PC-9 (cell line): ENCODE measurements around the gene ATP6V1E1. TPM values are rescaled to one million over a fixed set of nuclear protein-coding genes. Genes with fewer than 3 reads are reported as not detected.
"Not testable (repeated sequence)": the region's sequence is repeated elsewhere in the genome, so short reads cannot be mapped to it uniquely, and the experiment has no call there.

ENCODE experiments used
- BruUV-seq: library from RNA; stranded (reverse); fragments of 400-500 nt; replicated peaks from 2 replicates; lab custom pipeline; 2021; lab: Mats Ljungman, UMichigan
- CTCF ChIA-PET: fragments of 300-600 bp; sonication (Branson Sonifier 250); formaldehyde crosslinking; loops from one replicate; lab custom pipeline; 2022; ENCODE audit warnings: antibody characterized with exemption; lab: Charles Lee
- POLR2A ChIA-PET: fragments of 300-600 bp; sonication (Branson Sonifier 250); formaldehyde crosslinking; loops from one replicate; lab custom pipeline; 2022; ENCODE audit warnings: antibody characterized with exemption; ENCODE audit not compliant: unreplicated experiment; lab: Charles Lee
- DNase-seq, 2 experiments: peaks; one replicate each; pipeline versions ENCODE4 v3.0.0 to v3.0.0-alpha.2; 2015 to 2022; ENCODE audit warnings: mixed read lengths in 1 of 2
- H2AFZ ChIP-seq: fragments of 200-600 bp; sonication (generic); 2 replicates; pipeline ENCODE4 v1.8.1; 2017; ENCODE audit warnings: antibody characterized with exemption
- H3F3A ChIP-seq: fragments of 200-600 bp; sonication (generic); 2 replicates; pipeline ENCODE4 v1.8.1; 2017; ENCODE audit warnings: antibody characterized with exemption, mild to moderate bottlenecking, low read depth; ENCODE audit not compliant: insufficient read depth
- H3K27ac ChIP-seq: fragments of 200-600 bp; sonication (generic); 2 replicates; pipeline ENCODE4 v1.6.1; 2016; ENCODE audit warnings: mixed run types
- H3K27me3 ChIP-seq: fragments of 200-600 bp; sonication (generic); 2 replicates; pipeline ENCODE4 v1.6.1; 2016; ENCODE audit warnings: low read depth, mixed run types; ENCODE audit not compliant: insufficient read depth
- H3K36me3 ChIP-seq: fragments of 200-600 bp; sonication (generic); 2 replicates; pipeline ENCODE4 v1.6.1; 2016; ENCODE audit warnings: low read depth, mixed run types
- H3K4me1 ChIP-seq: fragments of 200-600 bp; sonication (generic); replicated peaks from 2 replicates; pipeline ENCODE4 v1.6.1; 2016; ENCODE audit warnings: mixed run types; ENCODE audit not compliant: insufficient read depth
- H3K4me2 ChIP-seq: fragments of 200-600 bp; sonication (generic); 2 replicates; pipeline ENCODE4 v1.6.1; 2017; ENCODE audit warnings: mixed run types
- H3K4me3 ChIP-seq: fragments of 200-600 bp; sonication (generic); 2 replicates; pipeline ENCODE4 v1.6.1; 2016; ENCODE audit warnings: mixed run types
- H3K79me2 ChIP-seq: fragments of 200-600 bp; sonication (generic); 2 replicates; pipeline ENCODE4 v1.6.1; 2017; ENCODE audit warnings: low read depth, mixed run types
- H3K9me2 ChIP-seq: fragments of 200-600 bp; sonication (generic); 2 replicates; pipeline ENCODE4 v1.8.1; 2017; ENCODE audit warnings: mild to moderate bottlenecking; ENCODE audit not compliant: insufficient read depth
- H3K9me3 ChIP-seq: fragments of 200-600 bp; sonication (generic); 2 replicates; pipeline ENCODE4 v1.8.1; 2016; ENCODE audit warnings: low read depth; ENCODE audit not compliant: insufficient read depth
- H4K20me1 ChIP-seq: fragments of 200-600 bp; sonication (generic); 2 replicates; pipeline ENCODE4 v1.8.1; 2017; ENCODE audit not compliant: insufficient read depth
- CTCF ChIP-seq: fragments of 200-600 bp; sonication (generic); conservative IDR thresholded peaks from 2 replicates; pipeline ENCODE4 v1.6.1; 2017; ENCODE audit warnings: mixed run types, antibody characterized with exemption, mild to moderate bottlenecking, moderate library complexity
- EZH2 ChIP-seq: fragments of 200-600 bp; sonication (generic); IDR thresholded peaks from 2 replicates; pipeline ENCODE4 v1.8.0; 2017; ENCODE audit warnings: antibody characterized with exemption, low read depth
- intact Hi-C: fragments of 100-400 bp; cut with micrococcal nuclease; formaldehyde crosslinking; loops from one replicate; pipeline ENCODE4 v1.10.0; 2022; ENCODE audit not compliant: unreplicated experiment
- total RNA-seq: library from RNA; stranded (reverse); gene quantifications from 2 replicates; pipeline ENCODE4 v1.2.3, GENCODE V29; 2021

The ATP6V1E1 gene
- total RNA-seq, 1 experiment from 2014 or later, result 58.0 TPM

DNA sequence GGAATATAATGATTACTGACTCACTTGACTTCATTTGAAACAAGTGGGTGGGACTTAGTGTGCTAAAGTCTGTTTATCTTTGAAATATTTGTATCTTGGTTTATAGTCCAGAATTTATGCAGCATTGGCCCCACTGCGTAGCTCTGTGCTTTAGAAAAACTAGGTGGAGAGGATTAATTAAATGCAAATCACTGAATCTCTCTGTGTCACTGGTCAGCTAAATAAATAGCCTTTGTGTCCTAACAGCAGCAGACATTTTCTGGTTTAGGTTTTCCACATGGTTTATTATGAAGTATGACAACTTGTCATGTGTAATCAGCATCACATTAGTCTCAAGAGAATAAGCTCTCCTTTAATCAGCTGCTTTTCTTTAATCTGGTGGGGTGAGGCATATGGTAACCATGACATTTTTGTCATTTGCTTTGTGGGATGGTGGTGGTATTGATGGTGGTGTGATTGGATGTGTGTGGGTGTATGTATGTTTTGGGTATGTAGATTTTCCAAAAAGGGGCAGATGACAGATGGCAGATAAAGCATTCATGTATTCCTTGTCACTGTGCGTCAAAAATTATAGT is 44.0 kb upstream of the ATP6V1E1 start:
- Histone ChIP-seq H3K79me2 (no peaks in the 10 kb centered on the region), H3K36me3 (no peaks in the 10 kb centered on the region), H3F3A (no peaks in the 10 kb centered on the region), H3K9me2 (no peaks in the 10 kb centered on the region), H3K27me3 (no peaks in the 10 kb centered on the region), H3K9me3 (no peaks in the 10 kb centered on the region), H4K20me1 (no peaks in the 10 kb centered on the region), H2AFZ (no peak overlapping the region), H3K27ac (peak overlapping the region; percentile 40), H3K4me2 (no peak overlapping the region), H3K4me1 (peaks cover 8% of the 10 kb centered on the region), H3K4me3 (no peak overlapping the region)
- TF ChIP-seq CTCF (no peak), EZH2 (no peak)
- CTCF ChIA-PET, result no interaction called here
- intact Hi-C loops, result no loop called here
- POLR2A ChIA-PET, result no interaction called here
- no TSS peak for BruUV-seq
- no peak for DNase-seq

DNA sequence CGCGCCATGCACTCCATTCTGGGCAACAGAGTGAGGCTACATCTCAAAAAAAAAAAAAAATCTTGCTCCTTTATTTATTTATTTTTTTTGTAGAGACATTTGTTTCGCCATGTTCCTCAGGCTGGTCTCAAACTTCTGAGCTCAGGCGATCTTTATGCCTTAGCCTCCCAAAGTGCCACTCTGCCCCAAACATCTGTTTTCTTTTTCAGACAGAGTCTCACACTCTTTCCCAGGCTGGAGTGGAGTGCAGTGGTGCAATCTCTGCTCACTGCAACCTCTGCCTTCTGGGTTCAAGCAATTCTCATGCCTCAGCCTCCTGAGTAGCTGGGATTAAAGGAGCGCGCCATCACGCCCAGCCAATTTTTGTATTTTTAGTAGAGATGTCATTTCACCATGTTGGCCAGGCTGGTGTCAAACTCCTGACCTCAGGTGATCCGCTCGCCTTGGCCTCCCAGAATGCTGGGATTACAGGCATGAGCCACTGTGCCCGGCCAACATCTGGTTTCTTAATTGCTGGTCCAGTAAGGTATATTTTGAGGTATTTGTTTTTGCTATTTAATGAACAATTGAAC is 43.1 kb upstream of the ATP6V1E1 start:
- BruUV-seq, DNase-seq, H3K36me3 ChIP-seq, H3K4me3 ChIP-seq, H4K20me1 ChIP-seq, H2AFZ ChIP-seq, H3K9me3 ChIP-seq, POLR2A ChIA-PET, H3K79me2 ChIP-seq, H3K4me2 ChIP-seq, H3K9me2 ChIP-seq, CTCF ChIA-PET, H3K27me3 ChIP-seq, H3K27ac ChIP-seq, intact Hi-C loops, H3K4me1 ChIP-seq, H3F3A ChIP-seq: not testable (repeated sequence)

GRCh38 chr22:17665854-17666253 is 37.3 kb upstream of the ATP6V1E1 start:
- ChIA-PET POLR2A (interaction anchor here (0.7 kb wide), 1 partner anchor 49 kb away, joined by 3 read pairs; no protein-coding TSS in a partner anchor), CTCF (no interaction called here)
- Histone ChIP-seq H3F3A (no peaks in the 10 kb centered on the region), H2AFZ (no peak overlapping the region), H3K4me3 (no peak overlapping the region), H3K9me2 (no peaks in the 10 kb centered on the region), H3K27me3 (no peaks in the 10 kb centered on the region), H4K20me1 (no peaks in the 10 kb centered on the region), H3K36me3 (peaks cover 8% of the 10 kb centered on the region; the same call in 1 of the 2 replicates), H3K4me2 (no peak overlapping the region), H3K4me1 (no peaks in the 10 kb centered on the region), H3K27ac (no peak overlapping the region), H3K79me2 (no peaks in the 10 kb centered on the region), H3K9me3 (no peaks in the 10 kb centered on the region)
- DNase-seq, result no peak
- no TSS peak for BruUV-seq
- intact Hi-C loops, result no loop called here
- no peak for TF ChIP-seq CTCF
- no peak for TF ChIP-seq EZH2
